DMS153 treated with DMSO at 0.1 percent for 48 hours (cell line): Measurements from ENCODE around the gene TSHZ1.
A peak's percentile ranks its signal among the peaks of the same experiment; 100 is the strongest.

Experiments used
- DNase-seq: peaks from one replicate; lab custom pipeline; 2025; ENCODE audit not compliant: unreplicated experiment; lab: John Stamatoyannopoulos, UW

TSHZ1 gene, protein sequence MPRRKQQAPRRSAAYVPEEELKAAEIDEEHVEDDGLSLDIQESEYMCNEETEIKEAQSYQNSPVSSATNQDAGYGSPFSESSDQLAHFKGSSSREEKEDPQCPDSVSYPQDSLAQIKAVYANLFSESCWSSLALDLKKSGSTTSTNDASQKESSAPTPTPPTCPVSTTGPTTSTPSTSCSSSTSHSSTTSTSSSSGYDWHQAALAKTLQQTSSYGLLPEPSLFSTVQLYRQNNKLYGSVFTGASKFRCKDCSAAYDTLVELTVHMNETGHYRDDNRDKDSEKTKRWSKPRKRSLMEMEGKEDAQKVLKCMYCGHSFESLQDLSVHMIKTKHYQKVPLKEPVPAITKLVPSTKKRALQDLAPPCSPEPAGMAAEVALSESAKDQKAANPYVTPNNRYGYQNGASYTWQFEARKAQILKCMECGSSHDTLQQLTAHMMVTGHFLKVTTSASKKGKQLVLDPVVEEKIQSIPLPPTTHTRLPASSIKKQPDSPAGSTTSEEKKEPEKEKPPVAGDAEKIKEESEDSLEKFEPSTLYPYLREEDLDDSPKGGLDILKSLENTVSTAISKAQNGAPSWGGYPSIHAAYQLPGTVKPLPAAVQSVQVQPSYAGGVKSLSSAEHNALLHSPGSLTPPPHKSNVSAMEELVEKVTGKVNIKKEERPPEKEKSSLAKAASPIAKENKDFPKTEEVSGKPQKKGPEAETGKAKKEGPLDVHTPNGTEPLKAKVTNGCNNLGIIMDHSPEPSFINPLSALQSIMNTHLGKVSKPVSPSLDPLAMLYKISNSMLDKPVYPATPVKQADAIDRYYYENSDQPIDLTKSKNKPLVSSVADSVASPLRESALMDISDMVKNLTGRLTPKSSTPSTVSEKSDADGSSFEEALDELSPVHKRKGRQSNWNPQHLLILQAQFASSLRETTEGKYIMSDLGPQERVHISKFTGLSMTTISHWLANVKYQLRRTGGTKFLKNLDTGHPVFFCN (N-terminal part only)

DNA sequence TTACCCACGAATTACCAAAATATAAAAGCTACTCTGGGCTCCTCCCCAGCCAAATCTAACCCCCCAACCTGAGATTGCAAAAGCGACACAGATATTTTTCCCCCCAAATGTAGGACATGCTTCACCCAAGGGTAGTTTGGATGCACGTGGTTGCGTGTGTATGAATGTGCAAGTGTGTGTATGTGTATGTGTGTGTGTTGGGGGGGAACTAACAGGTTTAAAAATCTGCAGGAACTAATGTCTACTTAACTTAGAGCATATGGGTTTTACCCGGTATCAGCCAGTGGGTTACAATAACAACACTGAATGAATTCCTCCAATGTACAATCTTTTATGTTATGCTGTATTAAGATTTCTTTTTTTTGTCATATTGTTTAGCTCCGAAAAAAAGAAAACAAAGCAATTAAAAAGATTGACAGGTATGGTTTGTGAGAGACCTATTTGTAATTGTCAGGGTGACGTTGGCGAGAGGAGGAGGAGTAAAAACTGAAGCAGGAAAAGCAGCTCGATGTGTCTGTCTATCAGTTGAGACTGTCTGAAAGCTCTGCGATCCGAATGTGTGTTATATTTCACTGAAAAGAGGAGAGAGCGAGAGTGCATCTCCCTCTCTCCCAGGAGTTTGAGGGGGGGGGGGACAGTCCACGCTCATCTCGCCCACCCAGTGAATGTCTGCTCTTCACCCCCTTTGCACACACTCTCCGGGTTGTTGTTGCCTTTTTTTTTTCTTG is at the start of gene TSHZ1:
Gene TSHZ1, plus strand, starts transcription at position 524 of the 728 bp plus-strand sequence. CDS start 1,080 bp downstream, outside the sequence.
- peak; percentile 85 for DNase-seq

DNA sequence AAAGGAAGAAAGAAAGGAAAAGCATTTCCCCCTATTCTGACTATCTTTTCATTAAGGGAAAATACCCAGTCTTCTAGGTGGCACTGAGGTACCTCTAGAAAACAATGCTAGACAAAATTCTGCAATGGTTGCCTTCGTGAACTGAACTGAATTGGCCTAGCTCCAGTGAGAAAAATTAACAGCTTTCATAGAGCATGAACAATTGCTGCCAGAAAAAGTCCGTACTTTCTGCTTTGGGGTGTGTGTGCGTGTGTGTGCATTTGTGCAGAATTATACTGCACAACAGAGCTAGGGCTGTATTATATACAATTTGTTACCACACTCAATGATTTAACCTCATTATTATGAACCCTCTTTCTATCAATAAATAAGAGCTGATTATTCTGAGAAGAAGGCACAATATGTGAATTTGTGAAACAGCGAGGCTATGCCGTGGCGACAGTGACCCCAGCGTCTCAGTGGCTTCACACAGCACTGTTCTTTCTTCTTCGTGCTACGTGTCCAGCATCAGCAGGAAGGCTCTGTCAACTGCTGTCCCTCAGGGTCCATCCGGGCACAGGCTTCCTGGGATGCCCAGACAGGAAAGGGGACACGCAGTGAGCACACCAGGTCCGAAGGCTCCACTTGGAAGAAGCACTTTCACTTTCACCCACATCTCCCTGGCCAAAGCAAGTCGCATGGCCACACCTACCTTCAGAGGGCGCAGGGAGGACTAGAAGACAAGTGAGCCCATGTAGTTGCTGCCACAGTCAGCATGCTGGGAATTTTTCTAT is 49.2 kb upstream of the TSHZ1 start:
- DNase-seq: peak; percentile 68

DNA sequence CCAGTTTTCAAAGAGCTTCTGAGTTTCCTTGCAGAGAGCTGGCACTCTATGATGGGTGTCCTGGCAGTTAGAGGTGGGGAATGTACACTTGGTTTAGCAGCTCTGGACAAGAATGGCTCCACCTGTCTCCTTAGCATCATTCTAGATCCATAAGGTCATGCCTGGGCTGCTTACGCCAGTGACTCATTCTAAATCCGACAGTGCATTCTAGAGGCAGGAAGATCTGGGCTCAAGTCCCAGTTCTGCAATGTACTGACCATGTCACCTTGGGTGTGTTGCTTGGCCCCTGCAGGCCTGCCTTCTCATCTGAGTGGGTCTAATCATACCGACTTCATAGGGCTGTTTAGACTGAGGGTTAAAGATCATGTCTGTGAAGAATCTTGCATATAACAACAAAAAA is 48.1 kb upstream of the TSHZ1 start:
- DNase-seq: no peak

DNA sequence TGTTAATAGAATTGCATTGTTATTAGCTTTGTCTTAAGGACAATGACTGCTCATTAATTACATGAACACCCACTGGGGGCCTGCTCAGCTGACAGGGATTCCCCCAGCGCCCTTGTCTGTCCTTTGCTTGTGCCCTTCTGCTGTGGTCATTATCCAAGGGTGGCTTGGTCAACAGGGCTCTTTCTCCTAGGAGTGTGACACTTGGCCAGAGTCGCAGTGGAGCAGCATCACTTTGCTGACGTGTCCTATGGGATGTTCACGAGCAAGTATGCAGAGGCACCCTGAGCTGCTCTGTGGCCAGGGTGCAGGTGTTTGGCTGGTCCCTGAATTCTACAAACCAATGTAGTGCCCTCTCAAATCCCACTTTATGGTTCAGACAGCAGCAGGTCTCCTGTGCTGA is 47.6 kb upstream of the TSHZ1 start:
- DNase-seq: no peak

DNA sequence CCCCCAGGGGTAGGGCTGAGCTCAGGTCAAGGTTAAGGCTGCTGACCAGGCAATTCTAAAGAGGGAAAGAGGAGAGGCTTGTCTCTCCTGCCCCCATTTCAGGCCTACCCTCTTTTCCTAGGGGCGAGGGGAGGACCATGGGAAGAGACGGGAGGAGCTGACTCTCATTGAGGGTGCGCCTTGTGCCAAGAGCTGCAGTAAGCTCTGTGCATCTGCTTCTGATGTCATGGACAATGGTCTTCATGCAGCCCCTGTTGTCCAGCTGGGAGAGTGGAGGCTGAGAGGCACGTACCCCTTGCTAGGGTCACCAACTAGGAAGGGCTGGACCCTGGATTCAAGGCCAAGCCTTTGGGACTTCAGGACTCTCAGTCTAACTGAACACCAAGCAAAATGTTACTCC is 46.9 kb upstream of the TSHZ1 start:
- no peak for DNase-seq

DNA sequence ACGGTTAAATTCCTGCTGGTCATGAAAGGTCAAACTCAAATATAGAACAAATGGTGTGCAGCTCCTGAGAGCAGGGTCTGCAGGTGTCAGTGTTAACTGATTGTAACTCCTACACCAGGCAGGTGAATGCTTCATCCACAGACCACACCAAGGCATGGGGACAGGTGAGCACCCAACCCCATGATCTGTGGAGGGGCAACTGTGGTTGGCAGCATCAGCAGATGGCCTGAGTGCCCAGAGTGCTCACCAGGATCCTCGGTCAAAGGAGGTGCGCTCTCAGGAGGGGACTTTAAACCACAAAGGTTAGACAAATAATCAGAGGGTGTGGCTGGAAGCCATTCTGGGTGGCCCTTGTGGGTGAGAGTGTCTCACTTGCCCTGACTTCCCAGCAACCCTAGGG is 46.1 kb upstream of the TSHZ1 start:
- DNase-seq: no peak

DNA sequence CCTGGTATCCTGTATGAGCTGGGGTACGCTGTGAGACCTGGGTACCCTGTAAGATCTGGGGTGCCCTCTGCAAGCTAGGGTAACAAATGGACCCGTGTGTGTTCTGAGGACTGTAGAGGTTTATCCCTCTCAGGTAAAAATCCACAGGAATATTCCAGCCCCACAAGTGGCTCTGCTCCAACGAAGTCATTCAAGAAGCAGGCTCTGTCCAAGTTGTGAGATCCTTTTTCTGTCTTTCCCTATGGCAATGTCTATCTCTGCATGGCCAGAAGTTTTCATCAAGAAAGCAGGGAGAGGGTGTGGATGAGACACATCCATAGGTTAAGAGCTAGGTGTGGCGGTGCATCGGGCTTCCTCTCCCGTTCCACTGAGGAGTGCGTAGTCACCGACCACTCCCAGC is 44.7 kb upstream of the TSHZ1 start:
- DNase-seq: no peak

DNA sequence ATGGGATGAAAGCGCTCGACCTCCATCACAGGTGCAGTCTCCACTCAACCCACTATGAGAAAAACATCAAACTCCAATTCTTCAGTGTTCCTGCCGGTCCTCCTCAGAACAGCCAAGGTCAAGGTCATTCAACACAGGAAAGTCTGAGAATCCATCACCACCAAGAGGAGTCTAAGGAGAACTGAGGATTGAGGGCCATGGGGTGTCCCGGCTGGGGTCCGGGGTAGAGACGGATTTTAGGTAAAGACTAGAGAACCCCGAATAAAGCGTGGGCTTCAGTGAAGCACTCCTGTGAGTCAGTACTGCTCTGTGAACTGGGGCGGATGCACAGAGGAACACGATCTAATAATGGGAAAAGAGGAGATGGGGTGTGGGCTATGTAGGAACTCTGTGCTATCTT is 43.5 kb upstream of the TSHZ1 start:
- no peak for DNase-seq

DNA sequence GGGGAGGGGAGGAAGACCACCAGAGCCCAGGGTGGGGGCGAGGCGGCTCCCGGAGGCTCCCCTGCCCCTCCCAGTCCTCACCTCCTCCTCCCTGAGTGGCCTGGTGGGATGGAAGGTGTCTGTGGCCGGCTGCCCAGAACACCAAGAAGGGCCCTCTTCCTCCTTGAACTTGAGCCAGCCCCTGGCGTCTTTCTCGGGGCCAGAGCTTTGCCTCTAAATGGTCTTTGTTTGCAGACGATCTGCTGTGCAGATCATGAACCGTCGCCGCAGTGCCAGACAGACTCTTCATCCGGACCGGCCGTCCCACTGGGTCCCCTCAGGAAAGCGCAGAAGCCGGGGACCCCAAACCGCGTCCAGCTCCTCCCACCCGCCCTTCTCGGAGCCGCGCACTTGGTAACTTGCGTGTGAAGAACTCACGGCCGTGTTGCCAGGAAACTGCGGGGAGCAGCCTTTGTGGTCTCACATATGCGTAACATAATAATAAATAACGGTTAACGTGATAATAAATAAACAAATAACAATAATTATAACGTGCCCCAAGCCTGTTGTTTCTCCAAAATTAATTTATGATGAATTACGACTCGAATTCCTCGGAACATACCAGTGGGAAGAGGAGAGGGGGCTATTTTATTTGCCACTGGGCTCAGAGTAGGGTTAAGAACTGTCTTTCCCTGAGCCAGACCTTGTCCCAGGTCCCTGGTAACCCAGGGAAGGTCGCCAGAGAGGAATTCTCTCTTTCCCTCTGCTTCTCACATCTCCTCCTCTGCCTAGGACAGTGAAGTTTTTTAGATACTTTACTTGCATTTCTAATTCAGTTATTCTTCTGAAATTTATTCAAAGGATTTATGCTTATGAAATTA is 42.6 kb upstream of the TSHZ1 start:
- DNase-seq: peak; percentile 17

DNA sequence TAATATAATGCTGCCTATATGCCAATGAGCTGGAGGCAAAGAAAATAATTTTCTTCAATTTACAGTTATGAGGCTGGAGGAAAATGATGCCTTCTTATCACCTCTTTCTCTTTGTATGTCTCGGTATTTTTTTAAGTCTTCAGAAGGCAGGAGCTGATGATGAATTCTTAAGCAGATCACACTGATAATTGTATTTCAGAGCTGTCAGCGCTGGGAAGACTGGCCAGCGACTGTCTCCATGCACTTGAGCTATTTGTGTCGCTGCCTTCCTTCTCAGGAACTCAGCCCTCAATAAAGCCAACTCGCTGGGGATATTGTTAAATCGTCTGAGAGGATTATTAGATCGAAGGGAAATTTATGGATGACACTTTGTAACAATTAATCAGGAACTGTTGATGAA is 42.0 kb upstream of the TSHZ1 start:
- no peak for DNase-seq

DNA sequence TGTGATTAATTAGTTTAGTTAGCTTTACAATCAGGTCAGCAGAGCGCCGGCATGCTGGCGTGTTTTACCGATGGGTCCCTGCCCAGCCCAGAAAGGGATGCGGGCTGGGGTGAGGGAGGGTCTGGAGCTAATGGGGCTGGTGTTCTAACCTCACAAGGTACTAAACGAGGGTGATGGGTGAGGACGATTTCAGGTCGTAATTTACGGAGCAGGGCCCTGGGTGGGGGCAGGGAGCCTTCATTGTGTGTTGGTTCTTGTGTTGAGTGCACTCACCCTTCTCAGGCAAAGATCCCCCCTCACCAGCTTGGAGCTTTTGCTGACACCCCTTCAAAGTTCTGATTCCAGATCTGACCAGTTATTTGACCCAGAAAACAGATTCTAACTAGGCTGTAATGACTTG is 41.2 kb upstream of the TSHZ1 start:
- DNase-seq: no peak

DNA sequence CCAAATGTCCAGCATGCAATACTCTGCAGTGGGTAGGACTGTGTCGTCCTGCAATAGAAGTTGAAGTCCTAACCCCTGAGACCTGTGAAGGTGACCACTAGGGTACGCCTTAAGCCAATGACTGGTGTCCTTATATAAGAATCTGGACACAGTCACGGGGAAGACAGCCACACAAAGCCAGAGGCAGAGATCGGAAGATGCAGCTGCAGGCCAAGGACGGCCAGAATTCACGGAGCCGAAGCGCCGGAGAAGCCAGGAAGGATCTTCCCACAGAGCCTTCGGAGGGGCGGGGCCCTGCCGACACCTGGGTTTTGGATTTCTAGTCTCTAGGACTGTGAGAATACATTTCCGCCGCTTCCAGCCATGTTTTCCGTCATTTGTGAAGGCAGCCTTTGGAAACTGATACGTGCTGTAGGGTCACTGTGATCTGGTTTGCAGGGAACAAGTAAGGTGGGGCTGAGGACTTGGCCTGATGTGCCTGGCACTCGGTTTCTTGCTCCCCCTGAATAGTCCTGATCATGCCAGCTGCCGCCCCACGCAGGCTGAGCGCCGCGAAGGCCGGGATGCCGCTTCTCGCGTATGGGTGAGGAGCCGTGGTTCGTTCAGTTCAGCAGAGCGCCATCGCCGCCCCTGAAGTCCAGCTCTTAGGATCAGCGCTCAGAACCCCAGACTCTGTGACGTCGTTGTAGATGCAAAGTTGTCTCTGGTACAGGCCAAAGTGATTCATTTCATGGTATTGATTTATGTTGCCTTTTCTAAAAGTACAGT is 40.4 kb upstream of the TSHZ1 start:
- no peak for DNase-seq

DNA sequence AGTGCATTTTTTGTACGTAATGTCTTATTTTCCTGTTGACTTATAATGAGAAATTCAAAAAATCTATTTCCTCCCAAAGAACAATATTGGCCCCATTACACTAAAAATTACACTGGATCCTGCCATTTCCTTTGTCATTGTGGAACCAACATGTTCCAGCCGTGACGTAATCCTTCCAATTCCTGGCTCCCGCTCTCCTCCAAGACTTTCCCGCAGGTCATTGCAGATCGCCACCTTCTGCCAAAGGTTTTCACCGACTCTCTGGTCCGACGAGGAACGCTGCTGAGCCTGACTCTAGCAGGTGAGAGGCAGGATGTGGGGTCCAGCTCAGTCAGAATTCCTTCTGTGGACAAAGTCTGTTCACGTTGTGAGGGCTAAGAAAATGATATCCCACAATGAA is 39.7 kb upstream of the TSHZ1 start:
- DNase-seq: no peak

DNA sequence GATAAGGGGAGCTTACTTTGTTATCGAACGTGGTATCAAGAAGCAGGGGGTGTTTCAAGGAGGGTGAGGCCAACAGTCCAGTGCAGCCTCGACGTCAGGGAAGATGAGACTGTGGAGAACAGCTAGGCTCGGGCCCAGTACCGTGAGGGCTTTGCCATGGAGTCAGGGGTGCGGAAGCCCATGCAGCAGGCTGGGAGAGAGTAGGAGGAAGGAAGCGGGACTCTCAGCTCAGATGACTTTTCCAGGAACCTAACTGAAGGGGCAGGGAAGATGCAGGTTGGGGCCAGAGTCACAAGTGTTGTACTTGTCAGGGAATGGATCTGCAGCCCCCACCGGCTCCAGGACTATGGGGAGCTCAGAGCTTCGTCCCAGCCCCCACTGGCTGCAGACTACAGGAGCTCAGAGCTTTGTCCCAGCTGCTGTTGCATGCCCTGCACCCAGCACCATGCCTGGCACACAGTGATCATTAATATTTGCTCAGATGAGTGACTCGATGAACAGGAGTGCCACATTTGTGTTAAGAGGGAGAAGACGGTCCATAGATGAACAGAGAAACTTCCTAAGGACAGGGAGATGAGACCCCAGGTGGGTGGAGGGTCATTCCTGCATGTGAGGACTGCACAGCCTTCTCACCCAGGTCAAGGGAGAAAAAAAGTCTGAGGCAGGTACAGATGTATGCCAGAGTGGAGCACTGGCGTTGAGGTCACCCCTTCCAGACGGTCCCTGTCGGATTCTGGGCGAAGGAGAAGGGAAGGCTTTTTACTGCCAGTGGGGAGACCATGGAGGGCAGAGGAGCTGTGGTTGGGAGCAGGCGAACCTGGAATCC is 38.1 kb upstream of the TSHZ1 start:
- DNase-seq: no peak

DNA sequence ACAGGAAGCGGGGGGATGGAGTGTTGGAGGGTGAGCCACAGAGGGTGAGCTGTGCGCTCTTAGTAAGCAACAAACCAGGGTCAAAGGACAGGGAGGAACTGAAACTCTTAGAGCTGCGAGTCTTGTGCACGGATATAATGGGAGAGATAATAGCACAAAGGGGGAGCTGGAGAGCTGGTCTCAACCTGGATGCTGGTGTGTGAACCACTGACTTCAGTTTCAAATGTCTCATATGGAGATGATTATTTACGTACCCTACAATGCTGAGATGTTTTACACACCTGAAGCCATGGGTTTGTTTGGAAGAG is 37.5 kb upstream of the TSHZ1 start:
- no peak for DNase-seq

DNA sequence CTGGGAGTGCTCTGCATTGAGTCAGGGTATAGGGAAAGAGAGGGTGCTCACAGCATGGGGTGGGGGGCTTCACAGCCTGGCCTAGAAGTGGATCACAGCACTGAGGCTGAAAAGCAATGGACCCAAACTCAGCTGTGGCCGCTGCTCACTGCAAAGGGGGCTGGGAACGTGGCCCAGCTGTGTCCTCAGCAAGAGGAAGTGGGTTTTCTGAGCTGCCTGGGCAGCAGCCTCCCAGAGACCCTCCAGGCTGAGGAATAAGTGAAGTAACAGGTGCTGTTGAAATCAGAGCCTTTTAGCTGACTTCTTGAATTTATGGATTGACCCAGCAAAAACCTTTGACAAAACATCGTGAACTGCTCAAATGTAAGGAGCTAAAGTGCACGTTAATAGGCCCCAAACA is 36.9 kb upstream of the TSHZ1 start:
- no peak for DNase-seq

DNA sequence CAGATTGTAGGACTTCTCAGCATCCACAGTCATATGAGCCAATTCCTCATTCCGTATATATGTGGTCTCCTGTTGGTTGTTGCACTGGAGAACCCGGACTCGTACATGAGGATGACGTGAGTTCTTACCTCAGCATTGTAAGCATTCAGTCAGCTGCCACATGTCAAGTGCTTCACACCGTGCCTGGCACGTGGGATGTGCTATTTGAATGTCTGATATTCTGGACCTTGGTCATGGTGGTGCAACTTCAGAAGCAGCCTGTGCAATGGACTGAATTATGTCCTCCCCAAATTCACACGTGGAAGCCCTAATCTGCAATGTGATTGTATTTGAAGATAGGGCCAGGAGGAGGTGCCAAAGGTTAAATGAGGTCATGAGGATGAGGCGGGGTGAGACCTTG is 33.7 kb upstream of the TSHZ1 start:
- no peak for DNase-seq

DNA sequence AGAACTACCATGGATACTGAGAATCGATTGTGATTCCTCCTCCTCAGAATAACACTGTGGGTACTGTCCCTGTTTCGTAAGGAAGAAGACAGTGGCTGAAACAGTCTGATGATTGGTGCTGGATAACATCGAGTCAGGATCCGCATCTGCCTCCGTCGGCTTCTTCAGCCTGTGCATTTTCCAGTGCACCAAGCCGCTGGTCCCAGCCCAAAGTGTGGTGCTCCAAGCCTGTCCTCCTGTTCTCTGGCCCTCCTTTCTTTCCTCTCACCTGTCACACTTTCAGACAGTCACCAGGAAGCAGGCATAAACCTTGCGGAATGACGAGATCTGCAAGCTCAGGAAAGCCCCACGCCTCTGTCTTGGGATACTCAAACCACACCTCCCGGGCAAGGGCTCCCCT is 32.2 kb upstream of the TSHZ1 start:
- no peak for DNase-seq
